Erythroblast (primary cell): ENCODE measurements around the gene CUBN.

Experiments used
- GATA1 ChIP-seq: IDR thresholded peaks from 2 replicates; pipeline ENCODE4 v1.6.1; 2011; ENCODE audit warnings: low read depth, mild to moderate bottlenecking, control low read depth, low read length, moderate library complexity
- POLR2A ChIP-seq: IDR thresholded peaks from 2 replicates; pipeline ENCODE4 v1.6.1; 2011; ENCODE audit warnings: mild to moderate bottlenecking, low read length

DNA sequence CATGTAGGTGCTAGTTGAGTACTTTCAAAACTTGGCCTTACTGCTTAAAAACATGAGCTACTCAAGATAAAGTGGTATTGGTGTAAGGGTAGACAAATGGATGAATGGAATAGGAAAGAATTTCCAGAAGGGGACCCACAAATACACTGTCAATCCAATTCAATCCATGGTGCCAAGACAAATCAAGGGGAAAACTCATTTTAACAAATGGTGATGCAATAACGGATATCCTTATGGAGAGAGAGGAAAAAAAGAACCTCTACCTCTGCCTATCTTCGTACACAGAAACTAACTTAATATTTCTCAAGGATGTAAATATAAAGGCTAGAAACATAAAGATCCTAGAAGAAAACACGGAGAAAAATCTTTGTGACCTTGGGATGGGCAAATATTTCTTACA is 188.5 kb downstream of the CUBN start:
- TF ChIP-seq POLR2A (no peak), GATA1 (no peak)
